ENCODE measurements around the gene DOCK10. TPM values are rescaled to one million over a fixed set of nuclear protein-coding genes. Genes with fewer than 3 reads are reported as not detected.

Gene DOCK10
- total RNA-seq, 1 donor from 2014 or later = 107 TPM

DNA sequence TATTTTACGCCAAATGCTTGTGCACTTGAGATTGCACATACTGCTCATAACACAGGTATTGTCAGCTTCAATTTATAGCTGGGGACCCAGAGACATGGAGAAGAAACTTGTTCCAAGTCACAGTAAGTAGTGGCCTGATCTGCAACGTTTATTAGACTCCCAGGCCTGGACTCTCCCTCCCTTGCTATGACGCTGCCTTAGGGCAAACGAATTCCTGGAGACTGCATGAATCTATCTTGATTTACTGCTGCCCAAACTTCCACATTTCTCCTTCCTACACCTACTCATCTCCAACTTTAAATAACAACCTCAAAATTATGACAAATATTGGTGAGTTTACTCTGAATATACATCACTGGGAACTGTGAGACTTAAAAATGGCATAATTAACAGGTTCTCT, 181.0 kb downstream of the DOCK10 start:
- peaks cover 70% of the 10 kb centered on the region for H3K36me3 Mint-ChIP-seq (ENCODE audit: low read depth)
- H3K27ac Mint-ChIP-seq = no peak overlapping the region
- H3K9me3 Mint-ChIP-seq = no peaks in the 10 kb centered on the region
- no peak overlapping the region for H3K4me3 Mint-ChIP-seq (ENCODE audit: low read depth)
- no peaks in the 10 kb centered on the region for H3K27me3 Mint-ChIP-seq (ENCODE audit: low read depth)
- intact Hi-C loops (cut with micrococcal nuclease) = no loop called here
- H3K4me1 Mint-ChIP-seq (ENCODE audit: low read depth) = no peaks in the 10 kb centered on the region
- DNase-seq (ENCODE audit: low spot score) = no peak

DNA sequence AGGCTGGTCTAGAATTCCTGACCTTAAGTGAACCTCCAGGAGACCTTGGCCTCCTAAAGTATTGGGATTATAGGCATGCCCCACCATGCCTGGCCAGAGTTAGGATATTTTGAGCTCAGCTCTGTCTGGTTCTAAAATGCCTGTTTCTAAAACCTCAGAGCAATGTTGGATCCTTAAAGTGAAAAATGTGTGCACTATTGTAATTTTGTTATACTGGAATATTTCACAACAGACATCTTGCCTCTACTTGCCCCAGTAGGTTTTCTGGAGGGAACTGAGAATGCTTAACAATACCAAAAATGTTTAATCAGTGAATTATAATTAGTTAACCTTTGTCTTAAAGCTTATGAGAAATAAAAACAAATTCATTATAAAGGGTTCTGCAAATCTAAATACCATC, 181.5 kb downstream of the DOCK10 start:
- no peaks in the 10 kb centered on the region for H3K9me3 Mint-ChIP-seq
- H3K4me3 Mint-ChIP-seq (ENCODE audit: low read depth) = no peak overlapping the region
- intact Hi-C loops (cut with micrococcal nuclease) = no loop called here
- no peak for DNase-seq (ENCODE audit: low spot score)
- H3K27ac Mint-ChIP-seq = no peak overlapping the region
- H3K27me3 Mint-ChIP-seq (ENCODE audit: low read depth) = no peaks in the 10 kb centered on the region
- H3K4me1 Mint-ChIP-seq (ENCODE audit: low read depth) = no peaks in the 10 kb centered on the region
- peaks cover 70% of the 10 kb centered on the region for H3K36me3 Mint-ChIP-seq (ENCODE audit: low read depth)

DNA sequence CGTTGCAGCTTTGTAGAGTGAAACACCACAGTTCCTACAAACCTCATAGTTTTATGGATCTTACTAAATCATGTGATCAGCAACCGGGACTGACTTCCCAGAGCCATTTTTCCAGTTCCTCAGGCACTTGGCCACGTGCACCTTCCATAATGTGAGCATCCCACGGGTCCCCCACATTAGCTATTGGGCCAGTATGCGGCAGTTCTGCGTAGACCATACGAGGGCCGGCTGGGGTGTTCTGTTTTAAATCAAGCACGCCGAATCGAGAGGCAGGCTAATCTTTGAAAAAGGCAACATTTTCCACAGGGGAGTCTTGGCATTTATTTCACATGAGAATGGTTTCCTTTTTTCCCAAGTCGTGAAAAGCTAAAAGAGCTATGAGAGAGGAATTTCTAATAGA, 190.5 kb downstream of the DOCK10 start:
- Mint-ChIP-seq H3K27ac (no peak overlapping the region), H3K27me3 (ENCODE audit: low read depth) (no peaks in the 10 kb centered on the region), H3K4me1 (ENCODE audit: low read depth) (peaks cover 8% of the 10 kb centered on the region), H3K4me3 (ENCODE audit: low read depth) (no peak overlapping the region), H3K36me3 (ENCODE audit: low read depth) (peaks cover 88% of the 10 kb centered on the region), H3K9me3 (no peaks in the 10 kb centered on the region)
- no peak for DNase-seq (ENCODE audit: low spot score)
- intact Hi-C loops (cut with micrococcal nuclease) = no loop called here

DNA sequence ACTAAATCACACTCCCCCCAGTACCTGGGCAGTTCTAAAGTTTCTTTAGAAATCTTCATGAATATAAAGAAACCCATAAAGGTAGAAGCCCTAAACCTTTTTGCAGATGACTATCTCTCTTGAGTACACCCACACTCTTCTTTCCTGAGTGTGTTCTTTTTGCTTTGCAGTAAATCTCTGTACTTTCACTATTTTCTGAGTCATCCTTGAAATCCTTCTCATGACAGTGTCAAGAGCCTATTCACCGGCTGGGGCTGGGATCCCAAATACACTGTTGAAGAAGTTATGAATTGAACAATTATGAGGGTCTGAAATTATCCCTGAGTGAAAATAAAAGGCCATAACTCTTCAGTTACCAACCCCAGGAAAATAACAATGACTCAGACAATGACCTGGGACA, 192.2 kb downstream of the DOCK10 start:
- Mint-ChIP-seq H3K36me3 (ENCODE audit: low read depth) (peaks cover 87% of the 10 kb centered on the region), H3K4me3 (ENCODE audit: low read depth) (no peak overlapping the region), H3K4me1 (ENCODE audit: low read depth) (peaks cover 8% of the 10 kb centered on the region), H3K9me3 (no peaks in the 10 kb centered on the region), H3K27me3 (ENCODE audit: low read depth) (no peaks in the 10 kb centered on the region), H3K27ac (no peak overlapping the region)
- intact Hi-C loops (cut with micrococcal nuclease) = no loop called here
- DNase-seq (ENCODE audit: low spot score) = no peak

DNA sequence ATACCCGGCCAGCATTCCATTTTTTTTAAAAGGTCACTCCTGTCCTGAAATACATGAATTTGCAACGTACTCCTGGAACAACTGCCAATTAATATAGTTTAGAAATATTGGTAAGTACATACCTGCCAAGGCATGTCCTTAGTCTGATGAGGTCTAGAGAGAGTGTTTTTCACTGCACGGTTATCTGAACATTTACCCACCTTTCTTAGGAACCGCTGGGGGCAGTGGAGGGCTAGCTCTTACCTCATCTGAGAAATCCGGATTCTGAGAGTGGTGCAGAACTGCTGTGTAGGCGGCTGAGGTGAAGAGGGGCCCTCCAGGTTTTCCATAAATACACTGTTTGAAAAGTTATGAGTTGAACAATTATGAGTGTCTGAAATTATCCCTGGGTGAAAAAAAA, 193.0 kb downstream of the DOCK10 start:
- intact Hi-C loops (cut with micrococcal nuclease) = no loop called here
- no peak overlapping the region for H3K27ac Mint-ChIP-seq
- no peak for DNase-seq (ENCODE audit: low spot score)
- no peaks in the 10 kb centered on the region for H3K9me3 Mint-ChIP-seq
- peaks cover 89% of the 10 kb centered on the region for H3K36me3 Mint-ChIP-seq (ENCODE audit: low read depth)
- no peaks in the 10 kb centered on the region for H3K27me3 Mint-ChIP-seq (ENCODE audit: low read depth)
- H3K4me3 Mint-ChIP-seq (ENCODE audit: low read depth) = no peak overlapping the region
- H3K4me1 Mint-ChIP-seq (ENCODE audit: low read depth) = peaks cover 8% of the 10 kb centered on the region

DNA sequence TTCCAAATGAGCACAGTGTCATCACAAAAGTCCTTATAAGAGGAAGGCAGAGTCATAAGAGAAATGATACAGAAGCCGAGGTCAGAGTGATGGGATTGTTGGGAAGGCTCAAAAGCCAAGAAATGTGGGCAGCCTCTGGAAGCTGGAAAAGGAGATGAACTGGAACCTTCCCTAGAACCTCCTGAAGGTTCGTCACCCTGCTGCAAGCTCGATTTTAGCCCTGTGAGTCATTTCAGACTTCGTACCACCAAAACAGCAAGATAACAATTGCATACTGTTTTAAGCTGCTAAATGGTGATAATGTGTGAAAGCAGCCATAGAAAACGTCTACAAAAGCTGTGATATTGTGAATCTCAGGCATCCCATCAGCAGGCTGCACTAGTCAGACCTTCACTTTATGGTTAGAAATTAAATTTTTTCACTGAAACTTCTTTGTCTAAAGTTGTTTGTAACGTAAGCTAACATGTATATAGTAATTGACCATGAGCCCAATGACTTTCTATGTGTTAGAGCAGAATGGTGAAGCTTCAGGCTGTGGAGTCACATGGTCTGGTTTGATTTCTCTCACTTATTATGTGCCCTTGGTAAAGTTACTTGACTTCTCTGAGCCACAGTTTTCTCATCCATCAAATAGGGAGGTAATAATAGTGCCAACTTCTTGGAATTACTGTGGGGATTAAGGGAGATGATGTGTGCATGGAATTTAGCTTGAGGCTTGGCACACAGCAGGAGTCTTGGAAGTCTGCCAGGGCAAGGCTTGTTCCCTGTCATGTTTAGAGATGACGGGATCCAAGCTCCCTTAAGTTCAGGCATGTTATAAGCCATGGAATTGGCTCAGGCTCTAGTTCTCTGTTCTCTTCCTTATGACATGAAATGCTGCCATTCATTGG, 194.1 kb downstream of the DOCK10 start:
- peaks cover 90% of the 10 kb centered on the region for H3K36me3 Mint-ChIP-seq (ENCODE audit: low read depth)
- H3K27ac Mint-ChIP-seq = no peak overlapping the region
- H3K9me3 Mint-ChIP-seq = no peaks in the 10 kb centered on the region
- intact Hi-C loops (cut with micrococcal nuclease) = no loop called here
- H3K27me3 Mint-ChIP-seq (ENCODE audit: low read depth) = no peaks in the 10 kb centered on the region
- DNase-seq (ENCODE audit: low spot score) = no peak
- H3K4me1 Mint-ChIP-seq (ENCODE audit: low read depth) = peaks cover 8% of the 10 kb centered on the region
- H3K4me3 Mint-ChIP-seq (ENCODE audit: low read depth) = no peak overlapping the region

DNA sequence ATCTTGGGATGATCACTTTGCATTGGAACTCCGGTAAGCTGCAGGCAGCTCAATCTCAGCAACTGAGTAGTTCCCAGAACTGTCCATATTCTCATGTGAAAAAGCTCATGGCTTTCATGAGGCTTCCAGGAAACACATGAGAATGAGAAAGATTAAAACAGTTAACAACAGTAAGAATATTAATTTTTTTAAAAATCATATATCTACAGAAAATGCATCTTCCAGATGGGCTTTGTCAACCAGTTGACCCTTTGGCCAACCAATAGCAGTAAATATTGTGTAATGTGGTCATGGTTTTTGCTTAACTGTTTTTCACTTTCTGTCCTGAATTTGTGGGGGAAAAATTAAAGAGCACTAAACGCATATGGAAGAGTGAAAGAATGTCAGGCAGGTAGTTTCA, 194.9 kb downstream of the DOCK10 start:
- intact Hi-C loops (cut with micrococcal nuclease) = no loop called here
- H3K9me3 Mint-ChIP-seq = no peaks in the 10 kb centered on the region
- DNase-seq (ENCODE audit: low spot score) = no peak
- no peak overlapping the region for H3K4me3 Mint-ChIP-seq (ENCODE audit: low read depth)
- H3K27me3 Mint-ChIP-seq (ENCODE audit: low read depth) = no peaks in the 10 kb centered on the region
- peaks cover 90% of the 10 kb centered on the region for H3K36me3 Mint-ChIP-seq (ENCODE audit: low read depth)
- H3K27ac Mint-ChIP-seq = no peak overlapping the region
- H3K4me1 Mint-ChIP-seq (ENCODE audit: low read depth) = peaks cover 8% of the 10 kb centered on the region

DNA sequence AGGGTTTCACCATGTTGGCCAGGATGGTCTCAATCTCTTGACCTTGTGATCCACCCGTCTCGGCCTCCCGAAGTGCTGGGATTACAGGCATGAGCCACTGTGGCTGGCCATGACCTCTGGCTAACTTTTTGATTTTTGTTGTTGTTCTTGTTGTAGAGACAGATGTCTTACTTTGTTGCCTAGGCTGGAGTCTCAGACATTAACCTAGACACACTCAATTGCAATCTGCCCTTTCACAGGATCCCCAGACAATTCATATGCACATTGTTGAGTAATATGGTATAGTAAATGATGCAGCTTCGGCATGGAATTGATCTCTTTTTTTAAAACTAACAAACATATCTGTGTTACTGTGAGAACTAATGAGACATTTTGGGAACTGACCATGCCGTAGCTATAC, 195.6 kb downstream of the DOCK10 start:
- DNase-seq (ENCODE audit: low spot score) = no peak
- H3K4me1 Mint-ChIP-seq (ENCODE audit: low read depth) = peaks cover 8% of the 10 kb centered on the region
- H3K27ac Mint-ChIP-seq = no peak overlapping the region
- H3K4me3 Mint-ChIP-seq (ENCODE audit: low read depth) = no peak overlapping the region
- no peaks in the 10 kb centered on the region for H3K27me3 Mint-ChIP-seq (ENCODE audit: low read depth)
- no peaks in the 10 kb centered on the region for H3K9me3 Mint-ChIP-seq
- intact Hi-C loops (cut with micrococcal nuclease) = no loop called here
- H3K36me3 Mint-ChIP-seq (ENCODE audit: low read depth) = peaks cover 90% of the 10 kb centered on the region

DNA sequence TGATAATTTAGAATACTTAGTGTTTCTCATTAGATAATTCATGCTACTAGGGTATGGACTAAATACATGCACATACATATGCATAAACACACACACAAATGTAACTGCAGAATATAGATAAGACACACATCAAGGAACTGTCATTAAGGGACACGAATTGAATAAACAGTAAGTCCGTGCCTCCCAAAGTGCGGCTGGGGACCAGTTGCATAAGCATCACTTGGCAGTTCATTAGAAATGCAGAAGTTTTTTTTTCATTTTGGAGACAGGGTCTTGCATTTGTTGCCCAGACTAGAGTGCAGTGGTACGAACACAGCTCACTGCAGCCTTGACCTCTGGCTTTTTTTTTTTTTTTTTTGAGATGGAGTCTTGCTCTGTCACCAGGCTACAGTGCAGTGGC, 196.1 kb downstream of the DOCK10 start:
- Mint-ChIP-seq H3K36me3 (ENCODE audit: low read depth) (peaks cover 91% of the 10 kb centered on the region), H3K27ac (no peak overlapping the region), H3K27me3 (ENCODE audit: low read depth) (no peaks in the 10 kb centered on the region), H3K4me3 (ENCODE audit: low read depth) (no peak overlapping the region), H3K9me3 (no peaks in the 10 kb centered on the region), H3K4me1 (ENCODE audit: low read depth) (peaks cover 8% of the 10 kb centered on the region)
- DNase-seq (ENCODE audit: low spot score) = no peak
- intact Hi-C loops (cut with micrococcal nuclease) = no loop called here

DNA sequence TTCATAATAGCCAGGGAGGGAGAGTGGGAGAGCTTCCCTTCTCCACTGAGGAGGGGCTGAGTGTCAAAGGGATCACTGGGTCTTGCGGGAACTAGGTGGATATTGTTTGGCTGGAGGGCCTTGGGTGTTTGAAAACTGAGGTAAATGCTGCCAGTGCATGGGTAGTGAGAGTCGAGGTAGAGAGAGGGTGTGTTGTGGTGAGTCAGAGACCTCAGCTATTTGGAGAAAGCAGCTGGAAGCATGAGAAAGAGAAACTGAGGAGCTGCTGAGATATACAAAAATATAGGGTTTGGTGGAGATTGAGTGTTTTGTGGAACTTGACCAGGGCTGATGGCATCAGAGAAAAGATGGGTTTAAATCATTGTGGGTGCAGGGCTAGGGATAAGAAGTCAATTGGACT, 199.1 kb downstream of the DOCK10 start:
- no peaks in the 10 kb centered on the region for H3K27me3 Mint-ChIP-seq (ENCODE audit: low read depth)
- no peak overlapping the region for H3K4me3 Mint-ChIP-seq (ENCODE audit: low read depth)
- intact Hi-C loops (cut with micrococcal nuclease) = no loop called here
- no peak for DNase-seq (ENCODE audit: low spot score)
- H3K4me1 Mint-ChIP-seq (ENCODE audit: low read depth) = no peaks in the 10 kb centered on the region
- H3K36me3 Mint-ChIP-seq (ENCODE audit: low read depth) = peaks cover 94% of the 10 kb centered on the region
- peaks cover 4% of the 10 kb centered on the region for H3K9me3 Mint-ChIP-seq
- no peak overlapping the region for H3K27ac Mint-ChIP-seq

DNA sequence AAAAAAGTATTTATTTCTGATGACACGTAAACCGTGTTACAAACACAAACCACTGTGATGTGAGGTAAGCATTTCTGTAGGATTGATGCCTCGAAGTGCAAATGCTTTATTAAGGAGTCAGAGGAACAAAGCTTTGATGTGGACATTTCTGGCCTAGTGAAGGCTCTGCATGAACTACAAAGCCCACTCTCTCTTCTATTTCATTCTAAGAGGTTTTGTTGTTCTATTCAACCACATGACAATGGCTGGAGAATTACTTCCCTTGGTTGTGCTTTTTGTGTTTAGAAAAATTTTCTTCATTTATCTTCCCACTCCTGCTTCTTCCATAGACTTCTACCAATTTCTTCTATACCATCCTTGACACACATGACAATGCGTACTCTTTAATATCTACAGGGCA, 200.4 kb downstream of the DOCK10 start:
- intact Hi-C loops (cut with micrococcal nuclease) = no loop called here
- H3K9me3 Mint-ChIP-seq = peaks cover 4% of the 10 kb centered on the region
- H3K27me3 Mint-ChIP-seq (ENCODE audit: low read depth) = no peaks in the 10 kb centered on the region
- no peaks in the 10 kb centered on the region for H3K4me1 Mint-ChIP-seq (ENCODE audit: low read depth)
- no peak overlapping the region for H3K27ac Mint-ChIP-seq
- H3K36me3 Mint-ChIP-seq (ENCODE audit: low read depth) = peaks cover 94% of the 10 kb centered on the region
- no peak overlapping the region for H3K4me3 Mint-ChIP-seq (ENCODE audit: low read depth)
- DNase-seq (ENCODE audit: low spot score) = no peak

DNA sequence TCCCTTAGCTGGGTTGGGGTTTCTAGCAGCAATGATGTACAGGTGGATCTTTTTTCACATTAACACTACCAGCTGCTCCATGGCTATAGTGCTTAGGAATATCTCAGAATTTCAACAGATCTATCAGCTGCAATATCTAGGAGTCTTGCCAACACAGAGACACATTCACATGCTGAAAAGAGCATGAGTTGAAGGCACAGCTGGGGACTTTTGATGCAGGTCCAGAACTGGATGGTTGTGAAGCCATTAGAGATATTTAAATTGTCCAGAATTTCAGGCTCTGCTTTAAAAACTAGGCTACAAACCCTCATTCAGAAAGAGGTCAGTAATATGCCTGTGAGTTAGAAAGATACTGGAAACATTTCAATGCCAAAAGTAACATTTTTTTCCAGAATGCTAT, 203.9 kb downstream of the DOCK10 start:
- Mint-ChIP-seq H3K4me3 (ENCODE audit: low read depth) (no peak overlapping the region), H3K36me3 (ENCODE audit: low read depth) (peaks cover 93% of the 10 kb centered on the region), H3K27me3 (ENCODE audit: low read depth) (no peaks in the 10 kb centered on the region), H3K9me3 (peaks cover 4% of the 10 kb centered on the region), H3K27ac (no peak overlapping the region), H3K4me1 (ENCODE audit: low read depth) (no peaks in the 10 kb centered on the region)
- no peak for DNase-seq (ENCODE audit: low spot score)
- intact Hi-C loops (cut with micrococcal nuclease) = no loop called here

DNA sequence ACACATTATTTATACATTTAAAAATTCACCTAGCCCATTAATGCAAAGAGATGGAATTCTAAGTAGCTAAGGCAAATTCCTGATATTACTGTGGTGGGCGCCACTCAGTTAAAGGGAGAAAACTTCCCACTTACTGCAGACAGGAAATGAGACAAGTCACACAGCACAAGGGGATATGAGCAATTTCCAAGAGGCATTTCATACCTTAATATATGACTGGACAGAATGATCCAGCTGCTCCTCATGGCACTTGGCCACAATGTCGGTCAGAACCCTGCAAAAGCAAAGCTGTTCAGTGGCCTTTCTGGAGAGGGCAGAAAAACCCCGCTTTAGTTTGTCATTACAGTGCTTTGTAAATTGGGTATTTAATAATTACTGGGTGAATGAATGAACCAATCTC, 204.7 kb downstream of the DOCK10 start:
- Mint-ChIP-seq H3K36me3 (ENCODE audit: low read depth) (peaks cover 93% of the 10 kb centered on the region), H3K27me3 (ENCODE audit: low read depth) (no peaks in the 10 kb centered on the region), H3K4me1 (ENCODE audit: low read depth) (no peaks in the 10 kb centered on the region), H3K9me3 (peaks cover 4% of the 10 kb centered on the region), H3K4me3 (ENCODE audit: low read depth) (no peak overlapping the region), H3K27ac (peak overlapping the region; percentile 12)
- DNase-seq (ENCODE audit: low spot score) = no peak
- intact Hi-C loops (cut with micrococcal nuclease) = no loop called here

All from activated T-helper 2 cell treated with anti-CD3 and anti-CD28 coated beads, Interferon-gamma antibody, Interleukin-2, Interleukin-4, amounts not matched to agents 10 μg/mL and 5 μg/mL and 100 μg/mL, durations not matched to agents 14 hours and 24 hours and 36 hours (primary cell).